CD4-positive, alpha-beta T cell treated with Interleukin-6 for 4 hours (primary cell): ENCODE results near the gene PSD4.
A peak's percentile ranks its signal among the peaks of the same experiment; 100 is the strongest.

Experiments used
- DNase-seq: peaks from one replicate; pipeline ENCODE4 v3.0.0-alpha.2; 2020; ENCODE audit warnings: mixed read lengths

Gene PSD4

DNA sequence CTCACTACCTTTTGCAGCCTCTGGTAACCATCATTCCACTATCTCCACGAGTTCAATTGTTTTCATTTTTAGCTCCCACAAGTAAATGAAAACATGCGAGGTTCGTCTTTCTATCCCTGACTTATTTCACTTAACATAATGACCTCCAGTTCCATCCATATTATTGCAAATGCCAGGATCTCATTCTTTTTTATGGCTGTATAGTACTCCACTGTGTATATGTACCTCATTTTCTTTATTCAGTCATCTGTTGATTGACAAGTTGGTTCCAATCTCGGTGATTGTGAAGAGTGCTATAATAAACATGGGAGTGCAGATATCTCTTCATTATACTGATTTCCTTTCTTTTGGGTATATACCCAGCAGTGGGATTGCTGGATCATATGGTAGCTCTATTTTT lies 29.5 kb upstream of the PSD4 start:
- no peak for DNase-seq

DNA sequence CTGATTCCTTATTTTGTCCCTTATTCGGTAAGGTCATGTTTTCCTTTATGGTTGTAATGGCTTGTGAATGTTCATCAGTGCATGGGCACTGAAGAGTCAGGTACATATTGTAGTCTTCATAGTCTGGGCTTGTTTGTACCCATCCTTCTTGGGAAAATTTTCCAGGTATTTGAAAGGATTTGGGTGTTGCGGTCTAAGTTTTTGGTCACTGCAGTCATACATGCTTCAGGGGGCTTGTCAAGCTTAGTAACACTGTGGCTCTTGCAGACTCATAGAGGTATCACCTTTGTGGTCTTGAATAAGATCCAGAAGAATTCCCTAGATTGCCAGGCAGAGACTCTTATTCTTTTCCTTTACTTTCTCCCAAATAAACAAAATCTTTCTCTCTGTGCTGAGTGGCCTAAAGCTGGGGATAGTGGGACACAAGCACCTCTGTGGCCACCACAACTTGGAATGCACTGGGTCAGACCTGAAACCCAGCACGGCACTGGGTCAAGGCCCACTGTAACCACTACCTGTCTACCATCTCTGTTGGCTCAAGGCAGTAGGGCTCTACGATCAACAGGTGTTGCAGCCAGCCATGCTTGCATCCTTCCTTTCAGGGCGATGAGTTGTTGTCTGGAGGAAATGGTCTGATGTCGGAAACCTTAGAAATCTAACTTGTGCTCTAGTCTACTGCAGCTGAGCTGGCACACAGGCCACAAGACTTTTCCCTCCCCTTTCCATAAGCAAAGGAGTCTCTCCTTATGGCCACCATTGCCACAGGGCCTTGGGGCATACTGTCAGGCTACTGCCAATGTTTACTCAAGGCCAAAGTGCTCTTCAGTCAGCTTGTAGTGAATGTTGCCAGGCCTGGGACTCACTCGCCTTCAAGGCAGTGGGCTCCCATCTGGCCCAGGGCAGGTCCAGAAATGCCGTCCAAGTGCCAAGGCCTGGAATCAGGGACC lies 24.9 kb upstream of the PSD4 start:
- no peak for DNase-seq

DNA sequence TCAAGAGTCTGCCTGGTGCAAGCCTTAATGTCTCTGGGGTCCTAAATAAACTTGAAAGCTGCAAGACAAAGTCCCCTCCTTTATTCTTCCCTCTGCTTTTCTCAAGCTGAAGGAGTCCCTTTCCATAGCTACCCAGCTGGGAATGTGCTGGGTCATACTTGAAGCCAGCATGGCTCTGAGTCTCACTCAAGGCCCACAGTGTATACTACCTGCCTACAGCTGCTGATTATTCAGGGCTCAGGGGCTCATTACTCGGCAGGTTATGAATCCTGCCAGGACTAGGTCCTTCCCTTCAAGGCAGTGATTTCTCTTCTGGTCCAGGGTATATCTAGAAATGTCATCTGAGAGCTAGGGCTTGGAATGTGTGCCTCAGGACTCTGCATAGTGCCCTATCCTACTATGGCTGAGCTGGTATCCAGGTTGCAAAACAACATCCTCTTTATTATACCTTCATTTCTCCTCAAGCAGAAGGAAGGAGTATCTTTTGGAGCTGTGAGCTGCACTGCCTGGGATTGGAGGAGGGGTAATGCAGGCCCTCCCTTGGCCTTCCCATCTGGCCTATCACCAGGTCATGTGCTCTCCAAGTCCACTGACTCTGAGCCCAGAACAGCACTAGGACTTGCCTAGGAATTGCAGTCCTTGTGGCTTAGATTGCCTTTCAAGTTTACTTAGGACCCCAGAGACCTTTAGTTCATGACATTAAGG lies 24.1 kb upstream of the PSD4 start:
- no peak for DNase-seq

DNA sequence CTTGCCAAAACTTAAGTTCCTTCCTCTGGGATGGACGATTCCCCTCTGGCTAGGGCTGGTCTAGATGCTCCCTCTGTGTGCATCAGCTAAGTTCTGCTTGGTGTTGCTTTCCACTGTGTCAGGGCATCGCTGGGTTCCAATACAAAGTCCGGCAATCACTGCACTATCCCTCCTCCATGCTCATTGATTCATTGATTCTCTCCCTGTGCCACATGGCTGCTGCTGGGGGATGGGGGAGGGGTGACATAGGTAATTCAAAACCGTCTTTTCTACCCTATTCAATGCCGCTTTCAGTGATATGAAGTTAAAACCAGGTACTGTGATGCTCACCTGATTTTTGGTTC lies 23.5 kb upstream of the PSD4 start:
- no peak for DNase-seq

DNA sequence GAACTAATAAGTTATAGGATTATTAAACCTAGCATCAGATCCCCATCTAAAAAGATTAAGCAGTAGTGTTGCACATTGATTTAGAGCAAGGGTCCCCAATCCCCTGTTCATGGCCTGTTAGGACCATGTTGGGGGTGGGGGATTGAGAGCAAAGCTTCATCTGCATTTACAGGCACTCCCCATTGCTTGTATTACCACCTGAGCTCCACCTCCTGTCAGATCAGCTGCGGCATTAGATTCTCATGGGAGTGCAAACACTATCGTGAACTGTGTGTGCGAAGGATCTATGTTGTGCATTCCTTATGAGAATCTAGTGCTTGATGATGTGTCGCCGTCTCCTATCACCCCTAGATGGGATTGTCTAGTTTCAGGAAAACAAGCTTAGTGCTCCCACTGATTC lies 18.4 kb upstream of the PSD4 start:
- DNase-seq = no peak

DNA sequence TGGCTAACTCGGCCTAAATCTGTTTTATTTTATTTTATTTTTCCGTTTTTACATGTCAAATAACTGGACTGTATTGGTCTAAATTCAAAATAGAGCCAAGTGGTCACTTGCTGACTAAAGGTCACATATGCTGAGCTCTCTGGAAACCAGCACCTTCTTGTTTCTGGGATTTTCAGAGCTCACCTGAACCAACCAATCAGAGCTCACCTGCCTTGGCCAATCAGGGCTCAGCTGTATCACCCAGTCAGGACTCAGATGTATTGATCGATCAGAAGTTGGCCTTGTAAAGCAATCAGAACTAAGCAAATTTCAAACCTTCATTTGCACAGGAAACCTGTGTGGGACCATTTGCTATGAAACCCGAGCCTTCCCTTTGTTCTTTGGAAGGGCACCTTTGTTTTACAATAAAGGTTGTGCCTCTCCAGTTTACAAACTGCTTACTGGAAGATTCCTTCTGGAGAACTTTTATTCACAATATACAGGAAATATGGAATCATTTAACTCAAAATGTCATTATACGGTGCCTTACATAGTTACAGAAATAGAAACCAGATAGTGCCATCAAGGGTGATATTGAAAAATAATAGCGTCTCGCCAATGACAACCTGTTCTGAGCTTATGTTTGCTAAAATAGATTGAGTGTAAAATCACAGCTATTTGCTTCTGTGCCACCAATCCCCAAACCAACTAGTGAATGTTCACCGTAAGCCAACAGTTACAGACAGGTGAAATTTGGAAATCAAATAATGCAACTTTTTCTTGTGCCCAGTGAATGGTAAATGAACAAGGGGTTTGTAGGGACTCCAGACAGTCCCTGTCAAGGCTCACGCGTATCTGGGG lies 17.3 kb upstream of the PSD4 start:
- DNase-seq = no peak

DNA sequence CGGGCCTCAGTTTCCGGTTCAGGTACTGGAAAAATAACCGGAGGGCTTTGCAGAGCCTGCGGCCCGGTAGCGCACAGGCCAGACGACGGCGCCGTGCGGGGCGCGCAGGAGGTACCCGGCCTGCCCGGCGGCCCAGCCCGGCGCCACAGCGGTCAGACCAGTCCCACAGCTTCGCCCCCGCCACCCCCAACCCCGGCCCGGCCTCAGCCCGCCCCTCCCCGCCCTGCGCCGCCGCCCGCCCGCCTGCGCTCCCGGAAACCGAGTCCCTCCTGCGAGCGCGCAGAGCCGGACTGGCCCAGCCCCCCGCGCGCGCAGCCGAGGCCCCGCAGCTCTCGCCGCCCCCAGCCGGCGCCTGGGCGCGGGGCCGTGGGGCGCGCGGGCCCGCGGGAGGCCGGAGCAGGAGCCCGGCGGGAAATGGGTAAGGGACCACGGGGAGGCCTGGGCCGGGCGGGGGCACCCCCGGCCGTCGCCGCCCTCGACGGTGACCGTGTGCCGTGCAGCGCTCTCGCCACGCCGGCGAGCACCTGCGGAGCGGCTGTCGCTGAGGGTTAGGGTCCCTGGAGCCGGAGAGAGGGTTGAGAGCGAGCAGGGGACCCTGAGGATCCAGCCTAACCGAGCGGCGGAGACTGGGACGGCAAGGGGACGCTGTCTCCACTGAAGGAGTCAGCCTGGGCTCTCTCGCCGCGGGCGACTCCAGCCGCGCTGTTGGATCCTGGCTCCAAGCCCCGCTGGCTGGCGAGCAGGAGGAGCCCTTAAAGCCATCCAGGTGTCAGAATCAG lies 16.5 kb upstream of the PSD4 start:
- peak; percentile 70 for DNase-seq

DNA sequence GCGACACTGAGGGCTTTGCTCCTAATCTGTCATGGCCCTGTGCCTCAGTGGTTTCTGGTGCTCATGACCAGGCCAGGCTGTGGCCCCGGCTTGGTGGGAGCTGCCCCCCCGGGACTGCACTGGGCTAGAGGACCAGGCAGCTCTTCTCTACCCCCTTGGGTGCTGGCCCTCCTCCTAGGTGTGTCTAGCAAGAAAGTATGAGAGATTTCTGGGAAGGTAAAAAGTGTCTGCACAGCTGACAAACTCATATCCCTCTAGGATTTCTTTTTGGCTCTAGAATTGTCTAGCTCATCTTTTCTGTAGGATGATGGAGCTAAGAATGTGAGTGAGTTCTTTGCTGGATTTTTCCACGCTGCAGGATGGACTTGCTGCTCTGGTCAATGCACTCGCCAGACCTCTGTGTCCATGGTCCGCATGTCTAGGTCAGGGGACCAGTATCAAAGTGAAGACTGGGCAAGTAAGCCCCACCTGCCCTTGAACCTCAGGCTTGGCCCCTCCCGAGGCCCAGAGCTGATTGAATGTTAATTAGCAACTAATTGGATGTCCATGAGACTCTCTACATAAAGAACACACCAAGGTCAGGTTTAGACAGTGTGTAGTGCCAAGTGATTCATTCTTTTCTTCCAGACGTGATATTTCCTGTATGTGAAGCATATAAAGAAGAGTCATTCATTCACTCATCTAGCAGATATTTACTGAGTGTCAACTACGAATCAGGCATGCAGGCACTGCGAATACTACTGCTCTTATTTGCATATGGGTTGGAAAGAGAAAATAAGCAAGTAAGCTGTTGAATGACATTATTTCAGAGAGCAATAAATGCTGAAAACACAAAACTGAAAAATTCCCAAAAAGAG lies 15.6 kb upstream of the PSD4 start:
- DNase-seq = peak; percentile 43

DNA sequence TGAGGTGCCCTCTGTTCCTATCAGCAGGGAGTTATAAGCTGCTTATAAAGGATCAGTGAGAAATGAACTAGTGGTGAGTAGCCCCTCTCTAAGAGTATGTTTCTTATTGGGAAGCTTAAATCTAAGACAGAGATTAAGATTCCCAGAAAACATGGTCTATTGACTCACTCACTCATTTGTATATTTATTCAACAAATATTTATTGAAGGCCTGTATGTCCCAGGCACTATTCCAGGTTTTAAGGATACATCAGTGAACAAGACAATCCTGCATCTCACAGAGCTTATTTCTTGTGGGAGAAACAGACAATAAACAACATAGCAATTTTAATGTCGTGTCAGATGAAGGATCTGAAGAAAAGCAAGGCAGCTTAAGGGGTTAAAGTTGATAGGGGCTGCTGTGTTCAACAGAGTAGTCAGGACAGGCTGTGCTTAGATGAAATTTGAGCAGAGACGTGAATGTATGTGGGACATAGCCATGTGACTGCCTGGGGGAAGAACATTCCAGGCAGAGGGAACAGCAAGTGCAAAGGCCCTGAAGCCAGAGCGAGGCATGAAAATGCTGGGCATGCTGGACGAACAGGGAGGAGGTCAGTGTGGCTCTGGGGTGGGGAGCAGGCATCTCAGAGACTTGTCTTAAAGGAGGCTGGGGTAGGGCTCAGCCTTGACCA lies 14.8 kb upstream of the PSD4 start:
- no peak for DNase-seq

DNA sequence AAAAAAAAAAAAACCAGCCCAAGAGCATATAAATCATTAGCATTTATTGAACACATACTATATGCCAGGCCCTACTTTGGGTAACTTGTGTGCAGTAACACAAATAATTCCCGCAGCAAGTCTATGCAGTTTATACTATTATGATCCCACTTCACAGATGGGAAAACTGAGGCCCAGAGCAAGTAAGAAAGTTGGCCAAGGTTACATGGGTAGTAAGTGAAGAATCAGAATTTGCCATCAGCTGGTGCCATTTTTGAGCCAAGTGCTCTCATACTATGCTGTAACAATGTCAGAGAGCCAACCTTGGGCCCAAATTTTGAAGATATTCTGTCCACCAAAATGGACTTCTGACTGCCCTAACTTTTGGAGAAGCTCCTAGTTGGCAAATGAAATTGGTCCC lies 13.5 kb upstream of the PSD4 start:
- no peak for DNase-seq

DNA sequence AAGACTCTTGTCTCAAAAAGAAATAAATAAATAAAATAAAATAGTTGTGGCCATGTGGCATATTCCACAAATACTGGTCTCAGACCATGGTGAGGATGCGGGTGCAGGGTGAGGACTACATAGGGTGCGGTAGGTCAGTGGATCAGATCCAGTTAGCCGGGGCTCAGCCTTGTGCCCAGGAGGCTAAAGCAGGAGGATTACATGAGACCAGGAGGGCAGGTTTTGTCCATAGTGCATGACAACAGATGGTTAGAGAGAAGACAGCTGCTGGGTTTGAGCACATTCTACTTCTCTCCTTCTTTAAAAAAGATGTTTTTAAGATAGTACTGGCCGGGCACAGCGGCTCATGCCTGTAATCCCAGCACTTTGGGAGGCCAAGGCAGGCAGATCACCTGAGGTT lies 12.8 kb upstream of the PSD4 start:
- DNase-seq = no peak

DNA sequence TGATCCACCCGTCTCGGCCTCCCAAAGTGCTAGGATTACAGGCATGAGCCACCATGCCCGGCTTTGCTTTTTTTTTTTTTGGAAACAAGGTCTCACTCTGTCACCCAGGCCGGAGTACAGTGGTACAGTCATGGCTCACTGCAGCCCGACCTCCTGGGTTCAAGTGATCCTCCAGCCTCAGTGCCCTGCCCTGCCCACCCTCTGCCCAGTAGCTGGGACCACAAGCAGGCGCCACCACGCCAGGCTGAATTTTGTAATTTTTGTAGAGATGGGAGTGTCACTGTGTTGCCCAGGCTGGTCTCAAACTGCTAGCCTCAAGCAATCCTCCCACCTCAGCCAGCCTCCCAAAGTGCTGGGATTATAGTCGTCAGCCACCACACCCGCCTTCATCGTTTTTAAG lies 11.6 kb upstream of the PSD4 start:
- DNase-seq = no peak

DNA sequence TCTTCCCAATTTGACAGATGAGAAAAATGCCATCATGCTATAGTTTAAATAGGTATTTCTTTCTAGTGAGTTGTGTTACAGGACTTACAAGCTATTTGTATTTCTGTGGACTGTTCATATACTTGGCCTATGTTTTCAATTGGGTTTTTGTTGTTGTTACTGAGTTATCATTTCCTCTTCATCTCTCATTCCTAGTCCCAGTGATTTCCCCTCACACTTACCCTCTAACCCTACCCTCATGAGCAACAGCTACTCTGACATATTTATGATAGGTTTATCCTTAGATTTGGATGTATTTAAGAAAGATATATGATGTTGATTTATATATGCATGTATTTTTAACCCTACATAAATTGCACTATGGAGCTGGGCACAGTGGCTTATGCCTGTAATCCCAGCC lies 10.9 kb upstream of the PSD4 start:
- no peak for DNase-seq

DNA sequence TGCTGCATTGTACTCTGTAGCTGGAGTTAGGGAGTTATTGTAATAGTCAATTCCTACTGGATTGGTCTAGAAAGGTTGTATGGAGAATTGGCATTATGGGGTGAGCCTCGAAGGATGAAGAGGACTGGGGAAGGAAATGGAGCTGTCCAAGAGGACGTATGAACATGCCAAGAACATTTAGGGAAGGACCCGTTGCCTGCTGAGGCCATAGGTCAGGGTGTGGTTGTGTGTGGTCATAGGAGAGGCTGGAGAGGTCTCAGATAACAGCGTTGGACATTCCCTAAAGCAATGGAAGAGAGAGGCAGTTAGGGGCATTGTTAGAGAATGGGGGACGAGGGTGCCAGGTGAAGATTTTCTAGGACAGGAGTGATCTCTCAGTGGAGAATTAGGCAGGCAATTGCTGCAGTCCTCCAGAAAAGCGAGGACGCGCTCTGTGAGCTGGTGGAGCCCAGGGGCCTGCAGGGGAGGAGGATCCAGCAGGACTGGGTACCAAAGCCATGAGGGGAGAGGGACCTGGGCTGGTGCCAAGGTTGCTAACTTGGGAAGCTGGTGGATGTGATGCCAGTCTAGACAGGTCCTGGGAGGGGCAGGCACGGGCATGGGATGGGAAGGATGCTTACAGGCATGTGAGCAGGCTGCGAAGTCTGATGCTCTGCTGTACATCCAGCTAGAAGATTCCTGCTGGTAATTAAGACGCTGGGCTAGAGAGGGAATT lies 9.4 kb upstream of the PSD4 start:
- DNase-seq = no peak

DNA sequence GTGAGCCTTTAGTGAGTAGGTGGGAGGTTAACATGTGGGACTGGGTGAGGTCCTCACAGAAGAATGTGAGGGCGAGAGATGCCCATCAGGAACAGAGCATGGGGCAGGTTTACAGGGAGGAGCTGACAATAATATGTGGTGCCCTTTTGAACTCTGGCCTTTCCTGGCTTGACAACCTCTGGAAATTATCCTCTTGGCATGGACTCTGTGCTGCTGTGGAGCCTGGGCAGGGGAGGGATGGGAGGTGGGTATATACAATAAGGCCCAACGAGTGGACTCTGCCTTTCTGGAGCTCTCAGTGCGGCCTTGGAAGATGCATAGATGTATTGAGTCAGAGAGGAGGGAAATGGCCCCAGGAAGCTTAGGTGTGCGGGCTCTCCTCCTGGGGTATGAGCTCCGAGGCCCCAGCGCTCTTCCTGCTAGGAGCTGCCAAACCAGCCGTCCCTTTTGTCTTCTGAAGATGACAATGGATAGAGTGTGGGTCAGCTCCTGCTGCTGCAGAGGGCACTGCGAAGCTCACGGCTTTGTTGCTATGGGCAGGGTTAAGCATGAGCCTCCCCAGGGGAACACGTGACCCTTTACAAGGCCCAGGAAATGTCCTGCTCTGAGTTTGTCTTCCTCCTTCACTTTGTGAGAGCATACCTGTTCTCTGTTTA lies 8.7 kb upstream of the PSD4 start:
- DNase-seq = no peak

DNA sequence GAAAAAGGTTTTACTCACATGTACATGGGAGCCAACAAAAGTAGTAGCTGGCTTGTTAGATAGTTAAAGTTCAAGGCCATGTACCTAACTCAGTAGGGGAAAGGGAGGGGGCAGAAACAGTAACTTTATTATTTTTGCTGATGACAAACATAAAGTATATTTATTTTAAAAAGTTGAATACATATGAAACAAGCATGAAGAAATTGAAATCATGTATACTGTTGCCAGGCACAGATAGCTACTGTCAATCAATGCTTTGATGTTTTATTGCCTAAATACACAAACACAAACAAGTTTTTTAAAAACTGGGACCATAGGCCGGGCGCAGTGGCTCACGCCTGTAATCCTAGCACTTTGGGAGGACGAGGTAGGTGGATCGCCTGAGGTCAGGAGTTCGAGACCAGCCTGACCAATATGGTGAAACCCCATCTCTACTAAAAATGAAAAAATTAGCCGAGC lies 7.6 kb upstream of the PSD4 start:
- DNase-seq = no peak

DNA sequence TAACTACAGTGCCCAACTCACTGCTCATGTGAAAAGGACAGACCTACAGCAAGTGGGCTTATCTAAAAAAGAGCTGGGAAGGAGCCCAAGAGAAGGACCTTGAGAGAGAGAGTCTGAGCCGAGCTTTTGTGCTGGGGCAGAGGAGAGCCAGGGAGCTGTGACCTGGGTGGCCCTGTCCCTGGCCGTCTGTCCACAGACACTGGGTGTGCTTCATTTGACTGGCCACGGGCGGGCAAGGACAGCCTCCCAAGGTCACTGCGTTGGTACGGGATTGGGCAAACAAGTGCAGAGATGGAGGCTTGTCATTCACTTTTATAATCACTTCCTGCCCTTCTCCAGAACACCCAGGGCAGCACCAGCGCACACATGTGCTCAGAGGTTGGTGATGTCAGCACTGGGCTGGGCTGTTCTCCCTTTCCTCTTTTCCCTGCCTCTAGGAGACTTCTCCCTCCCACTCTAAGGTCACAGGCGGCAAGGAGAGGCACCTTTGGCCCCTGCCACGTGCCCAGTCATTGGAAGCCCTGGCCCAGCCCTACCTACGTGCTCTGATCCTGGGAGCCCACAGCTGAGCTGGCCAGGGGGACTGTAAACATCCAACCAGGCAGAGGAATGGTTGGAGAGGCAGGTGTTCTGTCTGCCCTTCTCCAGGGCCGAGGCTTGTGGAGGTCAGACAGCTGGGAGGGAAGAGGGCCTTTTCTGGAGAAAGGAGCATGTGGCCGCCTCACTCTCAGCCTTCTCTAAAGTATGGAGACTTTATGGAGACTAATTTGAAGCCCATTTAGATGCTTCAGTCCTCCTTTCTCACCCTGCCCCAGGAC lies 6.4 kb upstream of the PSD4 start:
- peak; percentile 67 for DNase-seq

DNA sequence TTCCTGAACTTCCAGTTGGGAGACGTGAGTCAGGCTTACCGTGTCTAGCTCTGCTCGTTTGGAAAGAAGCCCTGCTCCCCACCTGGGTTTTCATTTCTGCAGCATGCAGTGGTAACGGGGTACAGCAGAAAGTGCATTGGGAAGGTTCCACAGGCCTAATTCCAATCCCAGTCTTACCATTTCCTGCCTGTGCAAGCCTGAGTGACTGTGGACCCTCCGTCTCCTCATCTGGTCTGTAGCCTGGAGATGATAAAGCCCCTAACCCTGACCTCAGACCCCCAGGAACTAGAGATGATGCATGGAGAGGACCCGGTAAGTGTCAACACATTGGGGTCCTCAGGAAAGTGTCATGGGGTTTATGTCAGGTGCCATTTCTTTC lies 5.8 kb upstream of the PSD4 start:
- no peak for DNase-seq

DNA sequence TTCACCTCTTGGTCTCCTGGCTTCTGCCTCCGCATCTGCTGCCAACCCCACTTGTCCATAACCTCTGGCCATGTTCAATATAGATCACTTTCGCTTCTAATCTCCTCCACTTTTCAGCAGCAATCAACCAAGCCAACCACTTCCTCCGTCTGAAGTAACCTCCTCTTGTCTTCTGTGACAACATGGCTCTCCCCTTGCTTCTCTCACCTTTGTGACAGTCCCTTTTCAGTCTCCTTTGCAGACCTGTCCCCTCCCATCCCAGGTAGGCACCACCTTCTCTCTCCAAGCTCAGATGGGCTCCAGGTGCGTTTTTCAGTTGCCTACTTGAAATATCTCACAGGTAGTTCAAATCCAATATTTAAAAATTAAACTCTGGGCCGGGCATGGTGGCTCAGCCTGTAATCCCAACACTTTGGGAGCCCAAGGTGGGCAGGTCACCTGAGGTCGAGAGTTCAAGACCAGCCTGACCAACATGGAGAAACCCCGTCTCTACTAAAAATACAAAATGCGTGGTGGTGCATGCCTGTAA lies 4.7 kb upstream of the PSD4 start:
- DNase-seq = peak; percentile 58
